ENCODE measurements around the gene DHX34. TPM values are rescaled to one million over a fixed set of nuclear protein-coding genes. Genes with fewer than 3 reads are reported as not detected.

The DHX34 gene
- total RNA-seq, 1 donor from 2014 or later: 17.7 TPM

GRCh38 chr19:47353307-47353712, 4.2 kb downstream of the DHX34 start:
- H3K36me3 Mint-ChIP-seq (ENCODE audit: low read depth, unreplicated experiment): peaks cover 46% of the 10 kb centered on the region
- FAIRE-seq (no peak), DNase-seq (ENCODE audit: low read depth) (no peak)
- no peak overlapping the region for H3K9ac ChIP-seq (ENCODE audit: low read length)
- peaks cover 6% of the 10 kb centered on the region for H3K4me1 ChIP-seq (ENCODE audit: insufficient read depth, low read length)
- peaks cover 2% of the 10 kb centered on the region for H3K9me3 ChIP-seq (ENCODE audit: insufficient read depth, low read depth, low read length)
- peaks cover 3% of the 10 kb centered on the region for H3K9me3 Mint-ChIP-seq (ENCODE audit: unreplicated experiment)
- peaks cover 24% of the 10 kb centered on the region for H3K36me3 ChIP-seq (ENCODE audit: insufficient read depth, low read length)
- no peak overlapping the region for H3K4me2 ChIP-seq (ENCODE audit: low read length)
- H3K27me3 ChIP-seq (ENCODE audit: insufficient read depth, low read length): no peaks in the 10 kb centered on the region
- H3K4me1 Mint-ChIP-seq (ENCODE audit: low read depth, unreplicated experiment): peaks cover 11% of the 10 kb centered on the region
- H2AFZ ChIP-seq (ENCODE audit: low read depth, low read length): no peak overlapping the region
- no peak overlapping the region for H3K27ac ChIP-seq (ENCODE audit: low read depth, low read length)
- H3K4me3 ChIP-seq (ENCODE audit: insufficient read depth, low read depth, low read length): no peak overlapping the region
- H3K27me3 Mint-ChIP-seq (ENCODE audit: low read depth, unreplicated experiment): no peaks in the 10 kb centered on the region
- no peak overlapping the region for H3K27ac Mint-ChIP-seq (ENCODE audit: unreplicated experiment)
- H4K20me1 ChIP-seq (ENCODE audit: insufficient read depth, low read length): peaks cover 20% of the 10 kb centered on the region
- peaks cover 52% of the 10 kb centered on the region for H3K79me2 ChIP-seq (ENCODE audit: insufficient read depth, low read length)
- no peak overlapping the region for H3K4me3 Mint-ChIP-seq (ENCODE audit: unreplicated experiment)
- no peak for TF ChIP-seq CTCF (IDR thresholded peaks at IDR 0.05; ENCODE audit: insufficient read depth, low read depth, low read length)
- TF ChIP-seq EZH2 (IDR thresholded peaks at IDR 0.05; ENCODE audit: insufficient read depth, low read length): no peak

- peaks cover 40% of the 10 kb centered on the region for H3K36me3 ChIP-seq (ENCODE audit: insufficient read depth, low read length)
- H3K79me2 ChIP-seq (ENCODE audit: insufficient read depth, low read length): peaks cover 37% of the 10 kb centered on the region
- Mint-ChIP-seq H3K27ac (ENCODE audit: unreplicated experiment) (no peak overlapping the region), H3K4me3 (ENCODE audit: unreplicated experiment) (no peak overlapping the region), H3K27me3 (ENCODE audit: low read depth, unreplicated experiment) (no peaks in the 10 kb centered on the region), H3K36me3 (ENCODE audit: low read depth, unreplicated experiment) (peaks cover 48% of the 10 kb centered on the region), H3K9me3 (ENCODE audit: unreplicated experiment) (no peaks in the 10 kb centered on the region), H3K4me1 (ENCODE audit: low read depth, unreplicated experiment) (no peaks in the 10 kb centered on the region)
- H3K4me1 ChIP-seq (ENCODE audit: insufficient read depth, low read length): no peaks in the 10 kb centered on the region
- H3K27me3 ChIP-seq (ENCODE audit: insufficient read depth, low read length): no peaks in the 10 kb centered on the region
- peaks cover 2% of the 10 kb centered on the region for H3K9me3 ChIP-seq (ENCODE audit: insufficient read depth, low read depth, low read length)
- FAIRE-seq: no peak
- H3K4me2 ChIP-seq (ENCODE audit: low read length): no peak overlapping the region
- no peak overlapping the region for H2AFZ ChIP-seq (ENCODE audit: low read depth, low read length)
- H3K4me3 ChIP-seq (ENCODE audit: insufficient read depth, low read depth, low read length): no peak overlapping the region
- no peak overlapping the region for H3K27ac ChIP-seq (ENCODE audit: low read depth, low read length)
- no peak for DNase-seq (ENCODE audit: low read depth)
- TF ChIP-seq EZH2 (IDR thresholded peaks at IDR 0.05; ENCODE audit: insufficient read depth, low read length): no peak
- no peak for TF ChIP-seq CTCF (IDR thresholded peaks at IDR 0.05; ENCODE audit: insufficient read depth, low read depth, low read length)
- H4K20me1 ChIP-seq (ENCODE audit: insufficient read depth, low read length): peaks cover 23% of the 10 kb centered on the region
- H3K9ac ChIP-seq (ENCODE audit: low read length): no peak overlapping the region
These were observed 7.8 kb downstream of the DHX34 start for GRCh38 chr19:47356900-47357299.

GRCh38 chr19:47357788-47358680, 8.9 kb downstream of the DHX34 start:
- Histone ChIP-seq H3K9me3 (ENCODE audit: insufficient read depth, low read depth, low read length) (peaks cover 2% of the 10 kb centered on the region), H3K79me2 (ENCODE audit: insufficient read depth, low read length) (peaks cover 27% of the 10 kb centered on the region), H3K9ac (ENCODE audit: low read length) (no peak overlapping the region), H3K27ac (ENCODE audit: low read depth, low read length) (no peak overlapping the region), H3K36me3 (ENCODE audit: insufficient read depth, low read length) (peaks cover 42% of the 10 kb centered on the region), H3K27me3 (ENCODE audit: insufficient read depth, low read length) (no peaks in the 10 kb centered on the region), H4K20me1 (ENCODE audit: insufficient read depth, low read length) (peaks cover 22% of the 10 kb centered on the region), H3K4me2 (ENCODE audit: low read length) (no peak overlapping the region), H3K4me3 (ENCODE audit: insufficient read depth, low read depth, low read length) (no peak overlapping the region), H2AFZ (ENCODE audit: low read depth, low read length) (no peak overlapping the region), H3K4me1 (ENCODE audit: insufficient read depth, low read length) (no peaks in the 10 kb centered on the region)
- TF ChIP-seq CTCF (IDR thresholded peaks at IDR 0.05; ENCODE audit: insufficient read depth, low read depth, low read length) (no peak), EZH2 (IDR thresholded peaks at IDR 0.05; ENCODE audit: insufficient read depth, low read length) (no peak)
- DNase-seq (ENCODE audit: low read depth): no peak
- Mint-ChIP-seq H3K9me3 (ENCODE audit: unreplicated experiment) (no peaks in the 10 kb centered on the region), H3K4me3 (ENCODE audit: unreplicated experiment) (no peak overlapping the region), H3K36me3 (ENCODE audit: low read depth, unreplicated experiment) (peaks cover 38% of the 10 kb centered on the region), H3K27ac (ENCODE audit: unreplicated experiment) (no peak overlapping the region), H3K4me1 (ENCODE audit: low read depth, unreplicated experiment) (no peaks in the 10 kb centered on the region), H3K27me3 (ENCODE audit: low read depth, unreplicated experiment) (no peaks in the 10 kb centered on the region)
- no peak for FAIRE-seq
